MM.1S (cell line): ENCODE data around the gene LGALS3.

Experiments used
- CTCF ChIP-seq: fragments of 300-600 bp; sonication (generic); IDR thresholded peaks from 2 replicates; pipeline ENCODE4 v1.5.1; 2016; ENCODE audit warnings: antibody characterized with exemption, low read length, mixed read lengths
- EZH2 ChIP-seq: fragments of 300-600 bp; sonication (generic); optimal IDR thresholded peaks from 2 replicates; pipeline ENCODE3; 2017; ENCODE audit warnings: low read depth, mild to moderate bottlenecking, antibody characterized with exemption, low read length, mixed read lengths
- EZH2phosphoT487 ChIP-seq: fragments of 300-600 bp; sonication (generic); IDR thresholded peaks from 2 replicates; pipeline ENCODE4 v1.6.1; 2018; ENCODE audit warnings: antibody characterized with exemption, low read length

- TF ChIP-seq CTCF: no peak
- no peak for TF ChIP-seq EZH2
- TF ChIP-seq EZH2phosphoT487: no peak
Observed at GRCh38 chr14:55085060-55085660, 43.9 kb upstream of the LGALS3 start.
